ENCODE results near the gene SYNPR. TPM values are rescaled to one million over a fixed set of nuclear protein-coding genes. Genes with fewer than 3 reads are reported as not detected.

SYNPR gene
- total RNA-seq, 2 donors from 2014 or later, result not detected

DNA sequence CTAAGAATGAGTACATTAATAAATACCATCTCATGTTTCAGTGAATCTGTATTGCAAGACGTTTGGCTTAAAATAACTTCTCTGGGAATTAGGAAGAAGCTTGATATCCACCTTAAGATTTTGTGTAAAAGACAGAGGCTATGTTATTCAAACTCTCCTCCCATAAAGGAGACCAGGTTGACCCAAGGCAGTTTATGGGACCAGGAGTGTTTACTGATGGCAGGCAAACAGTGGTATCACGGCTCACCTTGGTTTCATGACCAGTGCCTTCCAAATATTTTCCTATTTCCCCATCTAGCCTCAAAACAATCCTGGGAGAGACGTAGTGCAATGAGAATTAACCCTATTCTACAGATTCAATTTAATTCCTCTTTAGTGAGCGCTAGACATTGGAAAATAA lies 284.2 kb downstream of the SYNPR start:
- TF ChIP-seq, protein P1, sequence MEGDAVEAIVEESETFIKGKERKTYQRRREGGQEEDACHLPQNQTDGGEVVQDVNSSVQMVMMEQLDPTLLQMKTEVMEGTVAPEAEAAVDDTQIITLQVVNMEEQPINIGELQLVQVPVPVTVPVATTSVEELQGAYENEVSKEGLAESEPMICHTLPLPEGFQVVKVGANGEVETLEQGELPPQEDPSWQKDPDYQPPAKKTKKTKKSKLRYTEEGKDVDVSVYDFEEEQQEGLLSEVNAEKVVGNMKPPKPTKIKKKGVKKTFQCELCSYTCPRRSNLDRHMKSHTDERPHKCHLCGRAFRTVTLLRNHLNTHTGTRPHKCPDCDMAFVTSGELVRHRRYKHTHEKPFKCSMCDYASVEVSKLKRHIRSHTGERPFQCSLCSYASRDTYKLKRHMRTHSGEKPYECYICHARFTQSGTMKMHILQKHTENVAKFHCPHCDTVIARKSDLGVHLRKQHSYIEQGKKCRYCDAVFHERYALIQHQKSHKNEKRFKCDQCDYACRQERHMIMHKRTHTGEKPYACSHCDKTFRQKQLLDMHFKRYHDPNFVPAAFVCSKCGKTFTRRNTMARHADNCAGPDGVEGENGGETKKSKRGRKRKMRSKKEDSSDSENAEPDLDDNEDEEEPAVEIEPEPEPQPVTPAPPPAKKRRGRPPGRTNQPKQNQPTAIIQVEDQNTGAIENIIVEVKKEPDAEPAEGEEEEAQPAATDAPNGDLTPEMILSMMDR (IDR thresholded peaks at IDR 0.05), result no peak
- no peak overlapping the region for H3K4me3 ChIP-seq
- H3K27me3 ChIP-seq (replicated peaks; ENCODE audit: insufficient read depth), result no peaks in the 10 kb centered on the region
- H3K27ac ChIP-seq, result no peak overlapping the region
- DNase-seq (ENCODE audit: low spot score), result no peak
- H3K9me3 ChIP-seq, result no peaks in the 10 kb centered on the region
- H3K36me3 ChIP-seq, result no peaks in the 10 kb centered on the region
- no peaks in the 10 kb centered on the region for H3K4me1 ChIP-seq (ENCODE audit: control insufficient read depth in 1 of 2, low read depth in 2 of 2)
- ATAC-seq (ENCODE audit: insufficient number of reproducible peaks, low FRiP score, low read depth), result no peak

- ATAC-seq (ENCODE audit: insufficient number of reproducible peaks, low FRiP score, low read depth) (no peak), DNase-seq (ENCODE audit: low spot score) (no peak)
- TF ChIP-seq, protein P1 (IDR thresholded peaks at IDR 0.05), result no peak
- H3K9me3 ChIP-seq, result no peaks in the 10 kb centered on the region
- H3K4me1 ChIP-seq (ENCODE audit: control insufficient read depth in 1 of 2, low read depth in 2 of 2), result no peaks in the 10 kb centered on the region
- H3K27me3 ChIP-seq (replicated peaks; ENCODE audit: insufficient read depth), result no peaks in the 10 kb centered on the region
- H3K4me3 ChIP-seq, result no peak overlapping the region
- H3K27ac ChIP-seq, result no peak overlapping the region
- H3K36me3 ChIP-seq, result no peaks in the 10 kb centered on the region
These were observed 285.5 kb downstream of the SYNPR start for GRCh38 chr3:63563572-63563971.

DNA sequence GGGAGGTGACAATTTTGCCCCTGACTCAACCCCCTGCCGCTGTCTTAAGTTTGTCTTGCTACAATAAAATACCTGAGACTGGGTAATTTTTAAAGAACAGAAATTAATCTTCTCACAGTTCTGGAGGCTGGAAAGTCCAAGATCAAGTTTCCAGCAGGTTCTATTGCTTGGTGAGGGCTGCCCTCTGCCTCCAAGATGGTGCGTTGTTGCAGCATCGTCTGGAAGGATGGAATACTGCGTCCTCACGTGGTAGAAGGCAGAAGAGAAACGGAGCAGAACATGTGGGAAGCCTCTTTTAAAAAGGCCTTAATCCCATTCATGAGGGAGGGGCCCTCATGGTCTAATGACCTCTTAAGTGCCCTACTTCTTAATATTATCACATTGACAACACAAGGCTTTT lies 287.1 kb downstream of the SYNPR start:
- no peaks in the 10 kb centered on the region for H3K4me1 ChIP-seq (ENCODE audit: control insufficient read depth in 1 of 2, low read depth in 2 of 2)
- no peak overlapping the region for H3K27ac ChIP-seq

GRCh38 chr3:63571682-63572081 lies 293.6 kb downstream of the SYNPR start:
- no peaks in the 10 kb centered on the region for H3K4me1 ChIP-seq (ENCODE audit: control insufficient read depth in 1 of 2, low read depth in 2 of 2)
- ATAC-seq (ENCODE audit: insufficient number of reproducible peaks, low FRiP score, low read depth) (no peak), DNase-seq (ENCODE audit: low spot score) (no peak)
- no peaks in the 10 kb centered on the region for H3K9me3 ChIP-seq
- H3K27ac ChIP-seq, result no peak overlapping the region
- TF ChIP-seq, protein P1 (IDR thresholded peaks at IDR 0.05), result no peak
- no peaks in the 10 kb centered on the region for H3K36me3 ChIP-seq
- no peaks in the 10 kb centered on the region for H3K27me3 ChIP-seq (replicated peaks; ENCODE audit: insufficient read depth)
- H3K4me3 ChIP-seq, result no peak overlapping the region

More for the DNA sequence above, 287.1 kb downstream of the SYNPR start:
- no peak for DNase-seq (ENCODE audit: low spot score)
- TF ChIP-seq, protein P1 (IDR thresholded peaks at IDR 0.05), result no peak
- ATAC-seq (ENCODE audit: insufficient number of reproducible peaks, low FRiP score, low read depth), result no peak
- H3K4me3 ChIP-seq, result no peak overlapping the region
- no peaks in the 10 kb centered on the region for H3K36me3 ChIP-seq
- no peaks in the 10 kb centered on the region for H3K9me3 ChIP-seq
- no peaks in the 10 kb centered on the region for H3K27me3 ChIP-seq (replicated peaks; ENCODE audit: insufficient read depth)

- Histone ChIP-seq H3K4me3 (no peak overlapping the region), H3K27ac (no peak overlapping the region), H3K27me3 (replicated peaks; ENCODE audit: insufficient read depth) (no peaks in the 10 kb centered on the region), H3K9me3 (no peaks in the 10 kb centered on the region), H3K36me3 (no peaks in the 10 kb centered on the region), H3K4me1 (ENCODE audit: control insufficient read depth in 1 of 2, low read depth in 2 of 2) (no peaks in the 10 kb centered on the region)
- DNase-seq (ENCODE audit: low spot score) (no peak), ATAC-seq (ENCODE audit: insufficient number of reproducible peaks, low FRiP score, low read depth) (no peak)
- TF ChIP-seq, protein P1 (IDR thresholded peaks at IDR 0.05), result no peak
These were observed 298.7 kb downstream of the SYNPR start for GRCh38 chr3:63576846-63577245.
